HG03135 (cell line): ENCODE data around the gene ATPAF1.

Source experiments
- ATAC-seq: cut with Tn5 transposase; IDR thresholded peaks from one replicate; pipeline ENCODE4 v1.9.1; 2021; ENCODE audit warnings: mild to moderate bottlenecking, moderate library complexity; ENCODE audit not compliant: unreplicated experiment

The ATPAF1 gene

DNA sequence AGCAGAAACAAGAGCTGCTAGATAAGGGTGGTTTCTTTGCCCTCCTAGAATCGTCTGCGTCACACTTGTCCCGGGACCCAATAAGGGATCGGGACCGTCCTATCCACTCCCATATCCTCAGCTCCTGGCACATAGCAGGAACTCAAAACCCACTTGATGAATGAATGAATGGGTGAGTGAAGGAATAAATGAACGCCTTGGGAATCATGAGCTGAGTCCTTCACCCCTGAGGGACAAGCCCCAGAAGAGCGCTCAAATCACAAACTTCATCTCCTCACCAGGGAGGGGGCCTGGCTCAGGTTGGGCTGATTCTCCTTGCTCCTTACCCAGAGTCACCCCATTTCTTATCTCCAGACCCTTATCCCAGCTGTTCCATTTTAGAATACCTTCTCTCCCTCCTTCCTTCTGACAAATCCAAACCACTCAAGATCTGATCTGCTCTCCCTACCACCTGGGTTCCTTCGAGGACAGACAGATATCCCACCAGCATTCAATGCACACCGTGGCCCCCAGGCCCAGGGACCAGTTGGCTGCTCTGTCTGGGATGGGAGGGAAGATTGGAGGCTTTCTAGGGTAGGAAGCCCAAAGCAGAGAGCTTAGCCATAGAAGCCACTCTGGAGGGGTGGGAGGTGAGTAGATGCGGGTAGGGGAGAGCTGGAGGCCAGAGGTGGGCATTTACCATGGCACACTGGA, 50.9 kb downstream of the ATPAF1 start:
- no peak for ATAC-seq

DNA sequence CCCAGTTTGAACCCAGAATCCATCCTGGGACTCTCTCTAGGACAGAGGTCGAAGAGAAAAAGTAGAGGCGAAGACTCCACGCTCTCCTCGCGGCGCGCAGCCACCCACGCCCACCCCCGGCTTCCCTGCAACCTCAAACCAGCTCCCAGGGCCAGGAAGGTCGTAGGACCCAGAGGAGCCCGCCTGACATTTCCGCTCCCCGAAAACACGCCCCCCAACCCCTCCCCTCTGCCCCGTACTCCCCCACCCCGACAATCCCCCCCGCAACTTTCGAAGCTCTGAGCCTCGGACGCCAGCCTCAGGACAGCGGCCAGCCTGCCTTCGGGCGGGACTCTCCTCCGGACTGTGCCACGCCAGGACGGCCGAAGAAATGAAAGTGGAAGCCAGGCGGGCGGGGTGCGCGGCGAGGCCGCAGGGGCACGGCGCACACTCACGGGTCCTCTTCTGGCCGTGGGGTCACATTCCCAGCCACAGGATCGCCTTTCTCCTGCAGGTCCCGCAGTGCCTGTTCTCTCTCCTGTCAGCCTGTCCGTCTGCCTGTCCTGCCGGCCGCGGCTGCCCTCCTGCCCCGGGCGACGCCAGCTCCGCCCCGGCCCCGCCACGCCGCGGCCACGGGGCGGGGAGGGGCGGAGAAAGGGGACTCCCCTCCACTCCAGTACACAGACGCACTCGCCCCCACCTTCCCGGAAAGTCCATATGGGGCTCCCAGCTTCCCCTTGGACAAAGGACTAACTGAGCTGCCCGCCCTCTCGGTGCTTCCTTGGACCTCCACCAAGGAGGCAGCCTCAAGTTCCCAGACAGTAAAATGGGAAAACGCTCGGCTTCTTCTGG, 51.7 kb downstream of the ATPAF1 start, which contains the start of gene MOB3C:
Gene MOB3C (minus strand): TSS at position 535 of the 831 bp plus-strand sequence. CDS start 3,490 bp downstream, outside the sequence.
- ATAC-seq: peak; percentile 55

DNA sequence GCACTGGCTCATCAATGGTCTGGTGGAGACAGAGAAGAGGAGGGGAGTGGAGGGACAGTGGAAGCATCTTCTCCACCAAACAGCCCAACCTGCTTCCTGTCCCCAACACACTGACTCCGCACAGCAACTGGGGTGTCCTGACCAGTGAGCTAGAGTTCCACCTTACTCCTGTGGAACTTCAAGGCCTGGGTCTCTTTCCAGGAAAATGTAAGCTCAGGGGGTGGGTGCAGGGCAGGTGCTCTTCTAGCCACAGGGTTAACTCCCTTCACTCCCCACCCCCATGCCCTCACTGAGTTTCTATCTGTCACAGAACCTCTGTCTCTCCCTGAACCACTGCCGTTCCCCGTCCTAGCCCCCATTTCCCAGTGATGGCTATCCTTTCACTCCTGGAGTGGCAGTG, 52.4 kb downstream of the ATPAF1 start:
- ATAC-seq: no peak

DNA sequence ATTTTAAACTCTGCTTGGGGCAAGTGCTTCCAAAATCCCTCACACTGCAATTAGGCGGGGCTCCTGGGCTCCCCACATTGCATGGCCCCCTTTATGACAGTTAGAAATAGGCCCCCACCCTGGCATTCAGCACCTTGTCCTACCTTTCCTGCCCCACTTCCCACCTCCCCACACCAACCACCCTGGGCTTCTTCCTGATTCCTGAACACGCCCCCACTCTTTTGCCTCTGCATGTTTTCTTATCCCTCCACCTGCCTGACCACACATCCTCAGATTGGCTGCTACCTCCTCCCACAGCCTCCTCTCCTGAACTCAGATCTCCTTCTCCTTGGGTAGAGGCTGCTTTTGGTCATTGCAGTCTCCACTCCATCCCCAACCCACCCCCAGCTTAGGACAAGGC, 53.1 kb downstream of the ATPAF1 start:
- ATAC-seq: no peak

DNA sequence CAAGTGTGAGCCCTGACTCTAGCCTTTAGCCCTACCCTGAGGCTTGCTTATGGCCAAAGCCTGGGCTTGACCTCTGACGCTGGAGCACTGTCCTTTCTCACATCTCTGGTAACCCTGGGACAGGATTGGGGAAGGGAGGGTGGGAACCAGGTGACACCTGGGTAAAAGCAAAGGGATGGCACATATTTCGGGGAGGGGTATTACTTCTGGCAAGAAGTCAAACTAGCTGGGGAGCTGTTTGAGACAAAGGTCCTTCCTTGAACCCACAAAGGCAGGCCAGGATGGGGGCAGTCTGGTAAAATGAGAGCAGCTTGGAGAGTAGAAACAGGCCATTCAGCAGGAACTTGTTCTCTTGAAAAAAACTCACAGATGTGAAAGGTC, 53.6 kb downstream of the ATPAF1 start:
- no peak for ATAC-seq

DNA sequence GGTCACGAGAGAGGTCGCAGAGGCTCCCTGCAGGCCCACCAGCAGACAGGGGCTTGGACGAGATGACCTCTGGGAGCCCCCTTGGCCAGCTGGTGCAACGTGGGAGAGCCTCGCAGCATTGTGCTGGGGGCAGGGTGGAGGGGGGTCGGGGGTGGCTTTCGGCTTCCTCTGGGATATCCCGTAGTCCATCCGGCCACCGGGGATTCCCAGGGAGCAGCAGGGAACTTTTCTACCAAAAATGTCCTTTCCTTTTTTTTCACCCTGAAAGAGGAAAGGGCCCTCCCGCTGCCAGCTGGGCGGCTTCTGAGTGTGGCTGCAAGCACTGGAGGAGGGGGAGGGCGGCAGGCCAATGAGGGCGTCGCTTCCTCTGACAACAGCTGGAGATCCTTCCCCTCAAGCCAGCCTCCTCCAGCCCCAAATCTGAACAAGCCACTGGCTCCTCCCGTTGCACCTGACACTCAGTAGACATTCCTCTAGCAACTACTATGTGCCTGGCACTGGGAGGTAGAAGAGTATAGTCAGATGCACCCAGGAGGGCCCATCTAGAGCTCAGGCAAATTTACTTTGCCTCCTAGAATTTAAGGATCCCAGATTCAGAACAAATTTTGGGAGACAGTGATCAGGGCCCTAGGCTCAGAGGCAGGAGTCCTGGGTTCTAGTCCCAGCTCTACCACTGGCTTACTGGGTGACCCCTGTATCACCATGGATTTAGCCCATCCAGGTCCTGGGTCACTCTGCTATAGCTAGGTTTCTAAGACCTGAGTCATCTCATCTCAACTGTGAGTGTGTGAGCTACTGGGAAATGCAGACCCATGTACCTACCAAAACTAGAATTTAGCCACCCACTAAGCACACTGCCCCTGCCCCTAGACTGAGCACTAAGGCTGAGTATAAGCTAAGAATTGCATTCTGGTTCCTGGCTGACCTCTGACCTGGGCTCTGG, 54.2 kb downstream of the ATPAF1 start:
- ATAC-seq: no peak

DNA sequence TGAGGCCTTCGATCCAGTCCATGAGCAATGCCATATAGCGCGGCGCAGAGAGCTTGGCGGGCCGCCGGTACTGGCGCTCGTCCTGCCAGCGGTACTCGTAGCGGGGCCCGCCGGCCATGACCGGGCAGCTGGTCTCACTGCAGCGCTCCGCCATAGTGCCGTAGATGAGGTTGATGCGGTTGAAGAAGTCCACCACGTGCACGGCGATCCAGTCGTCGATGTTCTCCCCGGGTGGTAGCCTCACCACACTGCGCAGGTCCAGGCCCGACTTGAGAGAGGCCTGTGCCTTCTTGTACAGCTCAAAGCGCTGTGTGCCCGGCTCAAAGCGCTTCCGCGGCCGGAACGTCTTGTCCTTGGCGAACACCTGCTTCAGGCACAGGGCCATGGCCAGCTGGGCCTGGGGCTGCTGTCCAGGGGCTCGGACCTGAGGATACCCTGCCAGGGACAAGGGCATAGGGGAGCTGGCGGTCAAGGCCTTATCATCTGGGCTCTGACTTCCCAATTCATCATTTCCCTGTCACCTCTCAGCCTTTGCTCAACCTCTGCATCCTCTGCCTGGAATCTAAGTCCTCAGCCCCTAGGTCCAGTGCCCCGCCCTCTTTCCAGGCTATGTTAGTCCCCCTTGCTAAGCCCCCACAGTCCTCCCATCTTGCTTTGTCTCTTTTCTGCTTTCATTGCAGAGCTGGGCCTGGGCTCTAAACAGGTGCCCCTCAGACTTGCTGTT, 55.1 kb downstream of the ATPAF1 start:
- no peak for ATAC-seq

DNA sequence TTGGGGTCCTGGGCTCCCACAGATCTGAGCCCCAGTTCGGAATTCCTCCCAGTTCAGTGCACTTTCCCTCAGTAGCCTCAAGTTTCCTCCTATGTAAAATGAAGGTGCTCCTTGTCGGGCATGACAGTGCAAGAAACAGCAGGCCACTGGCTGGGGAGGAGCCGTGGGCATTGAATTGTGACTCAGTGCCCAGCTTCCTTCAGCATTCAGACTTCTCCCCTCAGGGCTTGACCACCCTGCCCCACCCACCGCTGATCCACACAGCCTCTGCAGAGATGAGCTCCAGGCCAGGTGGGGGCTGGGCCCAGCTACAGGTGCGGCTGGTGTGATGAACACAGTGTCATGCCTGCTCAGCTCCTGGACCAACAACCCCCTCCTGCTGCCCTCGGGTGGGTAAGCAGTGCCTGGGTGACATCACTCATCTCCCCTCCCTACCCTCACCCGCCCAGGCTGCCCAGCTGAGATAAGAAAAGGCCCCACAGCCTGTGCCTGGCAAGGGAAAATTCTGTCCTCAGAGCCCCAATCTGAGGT, 56.4 kb downstream of the ATPAF1 start:
- no peak for ATAC-seq

DNA sequence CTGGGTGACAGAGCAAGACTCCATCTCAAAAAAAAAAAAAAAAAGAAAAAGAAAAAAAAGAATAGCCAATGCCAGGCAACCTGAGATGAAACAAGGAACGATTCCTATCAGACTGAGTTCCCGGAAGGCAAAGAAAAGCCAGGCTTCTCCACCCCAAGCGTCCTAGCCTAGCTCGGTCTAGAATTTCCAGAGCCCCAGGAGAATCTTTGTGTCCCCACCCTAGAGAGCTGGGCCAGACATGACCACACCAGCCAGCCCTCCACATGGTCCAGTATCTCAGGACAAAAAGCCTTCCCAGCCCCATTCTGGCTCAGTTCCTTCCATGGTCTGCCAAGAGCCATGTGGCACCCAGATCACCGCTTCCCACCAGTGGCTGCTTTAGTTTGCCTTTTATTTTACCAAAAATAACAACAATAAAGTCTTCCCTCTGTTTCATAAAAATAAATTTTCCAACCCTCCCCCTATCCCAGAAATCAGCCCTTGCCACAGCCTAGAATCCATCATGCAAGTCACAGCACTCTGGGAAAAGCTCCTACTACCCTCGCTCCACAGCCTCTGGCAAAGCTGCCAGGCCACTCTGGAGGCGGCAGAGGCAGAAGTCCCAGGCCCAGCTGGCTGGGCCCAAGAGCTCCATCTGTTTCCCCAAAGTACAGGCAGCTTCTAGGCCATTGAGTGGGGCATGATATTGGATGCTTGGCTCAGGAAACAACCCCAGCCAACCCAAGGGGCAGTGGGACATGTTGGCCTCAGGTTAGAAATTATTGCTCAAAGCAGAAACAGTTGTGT, 60.6 kb downstream of the ATPAF1 start:
- no peak for ATAC-seq

DNA sequence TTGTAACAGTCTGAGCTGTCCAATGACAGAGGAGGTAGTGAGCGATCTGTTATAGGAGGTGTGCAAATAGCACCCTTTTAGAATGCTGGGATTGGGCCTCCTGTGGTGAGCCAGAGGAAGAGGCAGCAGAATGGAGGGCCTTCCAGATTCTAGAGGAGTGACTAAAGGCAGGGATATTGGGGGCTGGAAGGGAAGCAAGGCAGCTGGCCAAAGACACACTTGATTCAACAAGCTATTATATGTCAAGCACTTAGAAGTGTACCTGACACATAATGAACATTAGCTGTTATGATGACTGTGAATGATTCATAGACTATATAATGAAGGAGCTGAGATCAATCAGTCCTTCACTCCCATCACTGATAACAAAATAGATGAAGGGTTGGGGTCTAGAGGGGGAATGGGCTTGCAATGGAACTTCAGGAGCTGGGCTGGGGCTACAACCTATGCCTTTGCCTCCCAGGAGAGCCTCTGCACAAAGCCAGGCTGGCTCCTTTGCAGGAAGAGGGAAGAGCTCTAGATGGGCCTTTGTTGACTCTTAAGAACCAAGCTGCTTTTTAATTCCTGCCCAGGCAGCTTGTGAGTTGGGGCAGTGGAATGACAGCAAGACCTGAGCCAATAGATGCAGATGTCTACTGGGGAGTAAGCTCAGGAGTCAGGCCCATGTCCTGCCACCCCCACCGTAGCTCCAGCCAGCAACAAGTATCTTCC, 61.8 kb downstream of the ATPAF1 start:
- ATAC-seq: no peak

DNA sequence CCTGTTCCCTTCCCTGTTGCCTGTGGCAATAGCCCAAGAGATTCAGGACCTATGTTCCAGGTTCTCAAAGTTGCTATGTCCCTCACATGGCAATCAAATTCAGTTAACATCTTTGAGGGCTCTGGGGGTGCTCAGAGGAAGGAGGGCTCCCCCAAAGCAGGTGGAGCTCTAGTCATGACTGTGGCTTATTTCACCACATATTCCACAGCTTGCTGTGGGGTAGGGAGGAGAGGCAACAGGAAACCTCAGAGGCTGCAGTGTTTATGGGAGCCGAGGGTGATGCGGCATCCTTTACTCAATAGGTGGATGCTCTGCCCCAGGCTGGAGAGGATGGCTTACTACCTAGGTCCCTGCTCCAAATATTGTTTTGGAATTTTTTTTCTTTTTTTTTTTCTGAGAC, 62.9 kb downstream of the ATPAF1 start:
- no peak for ATAC-seq

DNA sequence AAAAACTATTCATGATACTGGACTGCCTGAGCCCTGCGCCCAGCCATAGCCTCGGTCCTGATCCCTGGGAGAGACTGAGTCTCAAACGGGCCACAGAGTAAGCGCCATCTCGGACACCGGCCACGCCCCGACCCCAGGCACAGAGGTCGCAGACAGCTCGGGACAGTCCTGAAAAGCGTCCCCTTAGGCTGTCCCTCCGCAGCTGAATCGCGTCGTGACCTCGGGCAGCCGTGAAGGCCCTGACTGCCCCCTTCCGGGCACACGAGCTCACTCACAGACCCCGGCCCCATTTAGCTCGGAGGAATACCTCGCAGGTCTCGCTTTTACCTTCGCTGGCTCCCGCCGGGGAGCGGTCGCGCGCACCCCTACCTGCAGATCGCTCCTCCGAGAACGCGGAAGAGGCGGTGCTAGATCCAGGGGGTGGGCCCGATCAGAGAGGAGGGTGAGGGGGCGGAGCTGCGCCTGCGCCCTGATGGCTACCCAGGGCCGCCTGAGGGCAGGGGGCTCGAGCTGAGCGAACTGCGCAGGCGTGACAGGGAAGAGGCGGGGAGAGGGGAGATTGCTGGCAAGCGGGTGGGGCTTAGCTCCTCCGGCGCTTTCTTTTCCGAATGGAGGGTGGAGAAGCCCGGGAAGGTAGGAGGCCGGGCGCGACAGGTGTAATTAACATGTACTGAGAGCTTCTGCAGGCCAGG, 64.2 kb downstream of the ATPAF1 start, which contains the start of gene MKNK1:
Gene MKNK1 (minus strand): TSS at position 411 of the 692 bp plus-strand sequence. CDS start 20,941 bp downstream, outside the sequence.
- ATAC-seq: peak; percentile 96

DNA sequence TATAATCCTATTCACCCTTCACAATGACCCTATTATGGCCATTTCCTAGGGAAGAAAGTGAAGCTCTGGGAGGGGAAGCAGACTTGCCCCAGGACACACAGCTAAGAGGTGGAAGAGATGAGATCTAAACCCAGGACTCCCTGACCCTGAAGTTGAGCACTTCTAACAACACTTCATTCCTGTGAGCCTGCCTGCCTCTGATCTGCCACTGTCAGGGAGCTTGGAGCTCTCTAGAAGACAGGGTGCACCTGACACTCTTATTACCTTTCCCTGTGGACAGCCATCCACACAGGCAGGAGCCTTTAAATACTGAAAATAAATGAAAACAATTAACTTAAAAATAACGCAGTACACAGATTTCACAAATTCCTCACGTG, 64.7 kb downstream of the ATPAF1 start:
- no peak for ATAC-seq

DNA sequence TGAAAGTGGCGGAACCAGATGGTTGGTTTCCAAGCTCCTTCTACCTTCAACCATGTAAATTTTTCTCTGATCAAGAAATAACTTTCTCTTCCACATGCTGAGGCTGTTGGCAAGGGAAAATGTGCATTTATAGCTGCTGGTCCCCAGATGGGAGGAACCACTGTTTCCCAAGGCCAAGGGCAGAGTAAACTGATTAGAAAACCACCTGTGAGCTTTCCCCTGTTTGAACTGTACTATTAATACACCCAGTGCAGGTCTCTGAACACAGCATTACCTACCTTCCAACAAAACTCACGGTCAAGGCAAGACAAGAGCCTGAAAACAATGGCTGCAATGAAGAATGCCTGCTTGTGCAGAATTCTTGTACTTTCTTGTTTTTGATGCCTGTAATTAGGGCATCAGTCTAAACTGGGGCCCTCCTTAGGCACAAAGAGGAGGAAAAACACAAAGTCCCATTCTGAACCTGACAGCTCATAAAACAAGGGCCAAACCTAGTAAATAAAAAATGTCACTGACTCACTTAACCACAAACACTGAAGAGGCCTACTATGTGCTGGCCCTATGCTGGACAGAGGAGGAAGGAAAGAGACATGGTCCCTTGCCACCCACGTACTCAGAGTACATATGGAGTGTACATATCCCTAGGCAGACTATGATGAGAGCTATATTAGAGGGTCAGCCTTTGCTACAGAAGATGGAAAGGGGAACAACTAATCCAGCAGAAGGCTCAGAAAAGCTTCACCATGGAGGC, 66.7 kb downstream of the ATPAF1 start:
- ATAC-seq: no peak

DNA sequence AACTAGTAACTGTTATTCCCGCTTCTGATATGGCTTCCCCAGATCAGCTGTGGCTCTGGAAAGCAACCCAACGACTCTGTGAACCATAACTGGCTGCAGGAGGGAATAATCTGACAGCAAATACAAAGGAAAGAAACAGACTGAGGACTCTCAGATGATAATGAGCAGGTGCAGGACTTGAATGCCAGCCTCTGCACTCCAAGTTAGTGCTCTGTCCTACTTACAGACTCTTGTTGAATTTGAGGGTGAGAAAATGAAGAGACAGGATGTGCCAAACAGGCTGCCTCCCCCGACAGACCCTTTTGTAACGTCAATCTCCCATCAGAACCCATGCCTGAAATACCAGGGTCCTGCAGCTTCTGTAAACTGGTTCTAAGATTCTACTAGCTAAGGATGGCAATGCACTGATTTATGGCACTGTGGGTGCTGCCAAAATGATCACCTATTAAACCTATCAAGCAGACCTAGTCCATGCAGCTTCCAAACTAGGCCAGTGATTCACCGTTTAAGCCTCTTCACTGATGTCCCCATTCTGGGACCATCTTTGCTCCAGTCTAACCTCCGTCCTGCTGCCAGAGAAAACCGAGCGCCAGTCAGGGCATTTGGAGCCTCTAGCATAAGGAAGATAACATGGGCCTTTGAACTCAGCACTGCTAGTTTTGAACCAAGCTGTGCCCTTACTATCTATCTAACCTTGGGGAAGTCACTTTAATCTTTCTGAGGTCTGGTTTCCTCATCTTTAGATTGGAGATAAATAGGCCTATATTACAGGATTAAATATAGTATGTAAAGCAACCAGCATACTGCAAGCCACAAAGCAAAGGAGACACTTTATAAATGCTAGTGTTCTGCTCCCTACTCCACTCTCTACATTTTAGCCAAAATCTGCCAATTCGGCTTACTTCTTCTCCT, 68.8 kb downstream of the ATPAF1 start:
- ATAC-seq: no peak

DNA sequence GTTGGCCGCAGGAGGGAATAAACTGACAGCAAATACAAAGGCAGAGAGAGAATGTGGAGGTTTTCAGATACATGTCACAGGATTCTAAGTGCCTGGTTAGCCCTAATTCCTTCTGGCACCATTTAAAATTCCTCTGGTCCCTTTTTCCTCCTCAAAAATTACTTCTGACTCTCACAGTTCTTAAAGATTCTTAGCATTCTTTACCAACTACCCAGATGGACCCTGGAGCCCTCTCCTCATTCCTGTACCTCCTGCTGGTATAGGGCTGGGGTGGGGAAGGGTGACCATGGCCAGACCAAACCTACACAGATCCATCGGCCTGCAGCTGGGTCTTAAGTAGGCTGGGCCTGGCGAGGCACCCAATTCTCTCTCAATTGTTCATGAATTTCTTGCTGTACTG, 71.3 kb downstream of the ATPAF1 start:
- no peak for ATAC-seq
